SKM-1 (cell line): ENCODE data around the gene DPYSL5.

ENCODE experiments used
- DNase-seq: peaks from one replicate; lab custom pipeline; 2025; ENCODE audit not compliant: unreplicated experiment; lab: John Stamatoyannopoulos, UW

DPYSL5 gene

DNA sequence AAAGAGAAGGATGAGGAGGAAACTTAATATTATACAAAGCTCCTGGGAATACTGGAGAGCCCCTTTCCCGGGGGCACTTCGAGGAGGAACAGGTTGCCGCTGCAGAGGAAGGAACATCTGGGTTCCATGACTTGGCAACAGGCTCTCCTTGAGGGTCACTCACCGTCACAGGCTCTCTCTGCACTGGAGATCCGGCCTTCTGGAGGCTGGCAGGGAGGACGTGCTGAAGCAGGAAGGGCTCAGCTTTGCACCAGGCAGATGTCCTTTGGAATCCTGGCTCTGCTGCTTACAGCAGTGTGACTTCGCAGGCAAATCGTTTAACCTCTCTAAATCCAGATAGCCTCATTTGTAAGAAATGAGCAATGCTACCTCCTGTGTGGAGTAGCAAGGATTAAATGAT is 2.9 kb upstream of the DPYSL5 start:
- DNase-seq, result no peak

DNA sequence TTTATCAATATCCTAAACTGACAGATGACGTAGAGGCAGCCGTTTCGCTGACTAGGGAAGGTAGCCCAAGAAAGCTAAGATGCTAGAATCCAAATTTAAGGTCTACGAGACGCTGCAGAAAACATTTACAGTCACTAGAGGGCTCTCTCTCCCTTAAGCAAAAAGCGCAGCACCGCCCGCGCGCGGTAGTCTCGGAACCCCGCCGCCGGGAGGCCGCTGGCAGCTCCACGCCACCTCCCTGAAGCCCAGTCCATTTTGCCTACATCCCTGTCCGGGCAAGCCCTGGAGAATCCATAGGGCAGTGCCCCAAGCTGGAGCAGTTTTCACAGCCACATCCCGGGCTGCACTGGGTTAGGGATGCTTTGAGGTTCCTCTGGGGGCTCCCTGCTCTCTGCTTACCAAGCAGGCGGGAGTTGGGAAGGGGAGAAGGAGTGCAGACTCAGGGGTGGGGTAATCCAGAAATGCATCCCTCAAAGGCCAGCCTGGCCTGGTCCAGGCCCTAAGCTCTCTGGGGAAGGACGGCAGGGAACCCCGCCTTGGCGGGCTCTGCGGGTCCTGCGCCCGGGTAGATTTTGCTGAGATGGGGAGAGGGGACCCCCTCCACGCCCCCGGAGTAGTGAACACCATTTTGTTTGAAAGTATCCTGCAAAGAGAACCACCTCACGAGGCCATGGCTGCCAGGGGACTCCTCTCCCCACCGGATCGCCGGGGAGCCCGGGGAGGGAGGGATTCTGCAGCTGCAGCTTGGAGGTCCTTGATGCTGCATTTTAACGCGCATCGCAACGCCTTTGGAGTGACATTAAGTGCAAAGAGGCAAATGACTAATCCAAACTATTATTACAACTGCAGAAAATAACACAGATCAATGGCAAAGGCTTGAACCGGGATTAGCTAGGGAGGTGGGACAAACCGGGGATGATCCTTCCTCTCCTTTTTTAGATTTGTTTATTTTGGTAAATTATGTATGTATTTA is 1.3 kb upstream of the DPYSL5 start:
- DNase-seq, result peak; percentile 63

DNA sequence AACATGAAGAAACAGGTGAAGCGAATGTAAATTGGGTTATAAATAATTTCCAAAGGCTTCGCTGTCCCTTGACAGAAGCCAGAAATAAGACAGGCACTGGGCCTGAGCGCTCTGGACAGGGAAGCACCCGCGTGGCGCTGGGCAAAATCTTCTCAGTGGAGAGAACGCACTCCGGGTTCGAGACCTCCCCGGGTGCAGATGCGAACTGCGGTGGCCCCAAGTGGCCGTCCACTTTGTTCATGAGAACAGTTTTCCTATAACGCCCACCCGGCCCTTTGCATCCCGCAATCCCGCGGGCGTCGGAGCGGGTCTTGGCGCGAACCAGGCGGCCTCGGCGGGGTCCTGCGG is 651 bp upstream of the DPYSL5 start:
- no peak for DNase-seq

DNA sequence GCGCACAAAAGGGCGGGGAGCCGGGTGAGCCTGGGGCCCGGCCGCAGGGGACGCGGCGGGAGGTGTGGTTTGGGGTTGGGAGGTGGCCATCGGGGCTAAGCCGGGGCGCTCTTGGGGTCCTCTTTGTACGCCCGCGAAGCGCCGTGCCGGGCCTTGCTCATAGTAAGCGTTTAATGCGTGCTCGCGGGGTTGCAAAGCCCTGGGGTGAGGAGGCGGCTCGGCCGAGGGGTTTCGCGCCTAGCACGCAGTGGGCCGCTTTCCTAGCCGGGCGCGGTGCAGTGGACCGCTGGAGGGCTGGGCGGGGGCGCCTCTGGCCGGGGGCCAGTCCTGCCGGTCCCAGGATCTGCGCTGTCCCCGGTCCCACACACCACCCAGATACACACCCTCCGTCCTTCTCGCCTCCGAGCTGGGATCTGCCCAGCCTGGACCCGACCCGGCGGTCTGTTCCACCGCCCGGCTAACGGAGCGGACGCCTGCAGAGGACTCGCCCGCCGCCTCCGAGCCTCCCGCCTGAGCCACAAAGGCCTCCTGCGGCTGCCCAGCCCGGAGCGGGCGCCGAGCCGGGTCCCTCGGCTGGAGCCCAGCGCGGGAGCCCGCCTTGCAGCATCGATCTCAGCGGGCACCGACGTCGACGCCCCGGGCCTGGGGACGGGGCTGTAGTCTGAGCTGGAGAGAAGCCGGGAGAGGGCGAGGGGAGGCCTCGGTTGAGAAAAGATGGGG is 564 bp downstream of the DPYSL5 start:
- no peak for DNase-seq

DNA sequence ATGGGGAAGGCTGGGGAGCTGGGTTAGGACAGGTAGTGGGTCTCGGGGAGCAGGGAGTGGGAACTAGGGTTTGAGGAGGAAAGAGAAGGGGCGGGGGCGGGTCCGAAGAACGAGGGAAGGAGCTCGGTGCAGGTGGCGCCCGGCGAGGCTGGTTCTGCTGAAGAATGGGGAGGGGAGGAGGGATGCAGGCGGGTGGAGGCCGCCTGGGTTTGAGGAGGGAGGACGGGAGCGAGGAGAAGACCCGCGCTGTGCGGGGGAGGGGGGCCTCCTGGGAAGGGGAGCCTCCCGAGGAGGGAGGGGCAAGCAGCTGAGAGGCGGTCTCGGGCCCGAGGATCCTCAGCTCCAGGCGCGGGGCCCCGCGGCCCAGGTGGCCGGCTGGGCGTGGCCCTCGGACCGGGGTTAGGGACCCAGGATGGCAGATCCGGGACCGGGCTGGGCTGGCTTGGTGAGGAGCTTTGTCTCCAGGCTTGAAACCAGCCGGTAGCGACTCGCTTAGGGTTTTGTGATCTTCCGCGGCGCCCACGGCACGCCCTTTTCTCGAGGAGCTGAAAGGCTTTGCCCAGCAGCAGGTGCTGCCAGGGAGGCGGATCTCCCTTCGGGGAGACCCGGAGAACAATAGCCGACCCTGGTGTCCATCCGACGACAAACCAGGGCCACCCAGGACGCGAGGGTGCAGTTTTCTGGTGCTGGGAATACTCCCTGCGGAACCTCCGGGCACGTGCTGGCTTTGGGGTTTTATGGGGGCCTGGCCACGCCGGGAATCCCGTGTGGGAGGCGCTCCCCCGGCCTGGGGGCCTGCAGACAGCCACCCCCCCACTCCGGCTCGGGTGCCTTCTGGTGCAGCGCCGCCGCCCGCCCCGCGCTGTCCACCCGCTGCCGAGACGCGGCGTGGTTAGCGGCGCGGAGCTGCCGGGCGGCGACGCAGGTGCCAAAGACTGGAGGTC is 1.4 kb downstream of the DPYSL5 start:
- no peak for DNase-seq

DNA sequence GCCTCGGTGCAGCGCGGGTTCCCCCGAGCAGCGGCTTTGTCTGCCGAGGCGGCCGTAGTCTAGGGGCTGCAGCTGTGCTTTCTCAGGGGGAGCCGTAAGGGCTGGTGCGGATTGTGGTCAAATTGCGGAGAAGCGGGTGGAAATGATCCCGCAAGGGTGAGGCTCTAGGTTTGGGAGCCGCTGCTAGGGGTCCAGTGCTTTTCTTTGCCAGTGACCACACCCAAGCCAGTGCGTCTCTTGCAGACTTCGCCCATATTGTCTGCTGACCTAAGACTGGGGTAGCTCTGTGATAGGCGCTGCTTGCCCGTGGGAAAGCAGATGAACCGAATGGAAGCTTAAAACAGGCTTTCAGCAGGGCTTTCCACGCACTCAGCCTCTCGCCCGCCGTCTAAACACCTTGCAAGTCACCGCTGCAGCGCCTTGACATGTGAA is 2.1 kb downstream of the DPYSL5 start:
- DNase-seq, result no peak

DNA sequence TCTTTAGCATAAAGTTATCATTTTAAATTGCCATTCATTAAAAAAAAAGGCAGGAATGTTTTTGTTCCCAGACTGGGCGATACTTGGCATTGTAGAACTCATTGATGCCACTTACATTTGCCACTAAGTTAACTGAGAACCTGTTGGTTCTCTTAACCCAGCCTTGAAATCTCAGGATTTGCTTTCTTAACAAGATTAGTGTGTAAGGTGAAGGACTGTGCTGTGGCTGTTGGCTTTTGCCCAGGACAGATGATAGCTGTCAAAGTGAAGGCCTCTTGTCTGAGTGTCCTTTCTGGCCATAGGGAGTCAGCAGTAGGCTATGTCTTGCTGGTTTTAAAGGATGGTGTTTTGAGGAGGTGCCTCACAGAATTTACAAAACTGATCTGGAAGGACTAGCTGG is 2.6 kb downstream of the DPYSL5 start:
- DNase-seq, result no peak

DNA sequence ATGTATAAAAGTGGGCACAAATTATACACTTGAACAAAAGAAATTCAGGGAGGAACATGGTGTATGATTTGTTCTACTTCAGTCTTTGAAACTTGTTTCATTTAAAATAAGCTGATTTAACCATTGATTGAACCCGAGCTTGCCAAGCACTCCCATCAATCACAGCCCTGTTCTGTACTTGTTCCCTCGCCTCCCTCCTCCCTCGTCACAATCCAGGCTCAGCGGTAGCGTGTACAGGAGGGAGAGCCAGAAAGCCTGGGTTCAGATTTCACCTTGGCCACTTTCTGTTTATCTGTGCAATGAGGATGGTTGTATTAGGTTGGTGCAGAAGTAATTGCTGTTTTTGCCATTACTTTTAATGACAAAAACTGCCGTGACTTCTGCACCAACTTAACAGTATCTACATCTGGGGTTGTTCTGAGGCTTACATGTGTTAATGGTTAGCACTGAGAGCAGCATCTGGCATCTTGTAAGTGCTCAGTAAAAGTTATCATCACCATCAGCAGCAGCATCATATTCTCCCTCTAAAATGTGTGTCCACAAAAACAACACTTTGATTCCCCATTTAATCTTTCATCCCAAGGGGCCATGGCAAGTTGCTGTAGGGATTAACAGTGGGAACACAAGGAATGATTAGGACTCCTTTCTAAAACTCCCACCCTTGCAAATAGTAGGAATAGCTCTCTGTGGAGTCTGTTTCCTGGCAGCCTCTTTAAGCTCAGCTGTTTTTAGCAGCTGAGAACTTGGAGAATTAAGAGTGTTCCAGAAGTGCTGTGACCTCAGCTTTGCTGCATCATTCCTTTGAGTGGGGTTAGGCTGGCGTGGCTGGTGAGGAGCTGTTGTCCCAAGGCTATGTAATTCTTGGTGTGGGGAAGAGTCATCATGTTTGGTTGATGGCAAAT is 4.7 kb downstream of the DPYSL5 start:
- no peak for DNase-seq

DNA sequence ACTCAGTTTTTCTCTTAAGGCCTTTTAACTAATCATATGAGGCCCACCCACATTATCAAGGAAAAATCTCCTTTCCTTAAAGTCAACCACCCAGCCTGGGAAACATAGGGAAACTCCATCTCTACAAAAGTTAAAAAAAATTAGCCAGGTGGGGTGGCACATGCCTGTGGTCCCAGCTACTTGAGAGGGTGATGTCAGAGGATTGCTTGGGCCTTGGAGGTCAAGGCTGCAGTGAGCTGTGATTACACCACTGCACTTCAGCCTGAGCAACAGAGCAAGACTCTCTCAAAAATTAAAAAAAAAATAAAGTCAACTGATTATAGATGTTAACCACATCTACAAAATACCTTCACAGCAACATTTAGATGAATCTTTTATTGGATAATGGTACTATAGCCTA is 5.8 kb downstream of the DPYSL5 start:
- no peak for DNase-seq

DNA sequence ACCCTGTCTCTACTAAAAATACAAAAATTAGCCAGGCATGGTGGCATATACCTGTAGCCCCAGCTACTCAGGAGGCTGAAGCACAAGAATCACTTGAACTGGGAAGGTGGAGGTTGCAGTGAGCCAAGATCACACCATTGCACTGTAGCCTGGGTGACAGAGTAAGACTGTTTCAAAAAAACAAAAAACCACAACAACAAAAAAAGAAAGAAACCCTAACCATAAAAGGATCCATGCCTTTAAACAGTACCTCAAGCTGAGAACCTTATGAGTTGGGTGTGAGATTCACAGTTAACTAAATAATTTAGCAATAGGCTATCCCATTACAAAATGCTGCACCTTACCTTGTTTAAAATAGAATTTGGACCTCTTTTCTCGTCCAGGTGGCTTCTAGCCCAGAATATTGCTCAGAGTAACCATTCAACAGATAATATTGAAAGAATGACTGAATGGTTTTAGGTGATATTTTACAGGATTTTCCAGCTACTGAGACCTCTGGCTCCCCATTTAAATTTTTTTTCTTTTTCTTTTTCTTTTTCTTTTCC is 6.4 kb downstream of the DPYSL5 start:
- DNase-seq, result no peak

DNA sequence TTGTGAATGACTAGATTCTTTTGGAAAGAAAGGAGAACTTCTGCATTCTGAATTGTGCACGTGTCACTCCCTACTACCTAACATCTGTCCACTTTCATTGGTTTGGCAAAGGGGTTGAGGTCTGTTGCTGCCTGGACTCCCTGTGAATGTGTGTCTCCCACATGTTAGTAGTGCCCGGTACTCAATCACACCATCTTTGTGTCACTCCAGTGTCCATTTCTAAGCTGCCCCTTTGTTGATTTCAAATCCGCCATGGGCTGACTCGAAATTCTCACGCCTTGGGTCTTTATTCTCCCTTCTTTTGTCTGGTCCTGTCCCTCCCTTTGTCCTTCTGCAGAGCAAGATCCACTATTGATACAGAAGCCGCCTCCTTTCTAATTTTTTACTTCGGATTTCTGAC is 7.5 kb downstream of the DPYSL5 start:
- DNase-seq, result no peak

DNA sequence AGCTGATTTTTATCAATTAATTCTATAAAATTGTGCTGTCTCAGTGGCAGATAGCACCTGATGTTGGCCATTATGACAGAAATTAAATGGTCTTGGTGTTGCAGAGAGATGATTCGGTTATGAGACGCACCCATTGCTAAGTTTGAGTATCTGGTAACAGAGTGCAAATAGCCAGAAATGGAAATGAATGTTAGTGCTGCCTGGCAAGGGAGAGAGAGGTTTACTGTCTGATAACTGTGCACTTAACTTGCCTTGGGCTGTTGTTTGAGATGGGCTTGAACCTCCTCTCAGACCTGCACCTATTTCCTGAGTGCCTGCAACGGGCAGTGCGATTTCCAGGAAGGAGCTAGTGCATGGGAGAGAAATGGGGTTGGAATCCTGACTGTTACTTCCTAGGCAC is 11.7 kb downstream of the DPYSL5 start:
- no peak for DNase-seq

DNA sequence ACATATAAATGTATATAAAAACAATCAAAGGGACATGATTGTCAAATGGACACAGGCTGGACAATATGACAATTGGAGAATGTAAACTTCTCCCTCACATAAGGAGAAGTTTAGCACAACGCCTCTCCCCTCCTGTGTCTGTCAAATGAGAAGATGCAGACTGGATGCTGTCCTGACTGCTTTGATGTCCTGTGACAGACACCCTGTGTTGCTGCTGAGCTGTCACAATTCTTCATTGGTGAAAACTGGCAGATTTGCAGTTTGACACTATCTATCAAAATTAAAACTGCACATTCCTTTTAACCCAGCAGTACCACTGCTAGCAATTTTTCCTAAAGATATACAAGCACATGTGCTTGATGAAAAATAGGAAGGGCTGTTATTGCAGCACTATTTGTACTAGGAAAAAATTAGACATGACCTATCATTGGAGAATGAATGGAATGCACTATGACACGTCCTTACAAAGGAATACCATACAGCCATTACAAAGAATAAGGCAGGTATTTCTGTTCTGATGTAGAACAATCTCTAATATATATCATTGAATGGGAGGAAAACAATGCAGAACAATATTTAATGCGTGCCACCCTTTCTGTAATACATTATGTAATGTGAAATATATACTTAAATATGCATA is 12.4 kb downstream of the DPYSL5 start:
- DNase-seq, result no peak

DNA sequence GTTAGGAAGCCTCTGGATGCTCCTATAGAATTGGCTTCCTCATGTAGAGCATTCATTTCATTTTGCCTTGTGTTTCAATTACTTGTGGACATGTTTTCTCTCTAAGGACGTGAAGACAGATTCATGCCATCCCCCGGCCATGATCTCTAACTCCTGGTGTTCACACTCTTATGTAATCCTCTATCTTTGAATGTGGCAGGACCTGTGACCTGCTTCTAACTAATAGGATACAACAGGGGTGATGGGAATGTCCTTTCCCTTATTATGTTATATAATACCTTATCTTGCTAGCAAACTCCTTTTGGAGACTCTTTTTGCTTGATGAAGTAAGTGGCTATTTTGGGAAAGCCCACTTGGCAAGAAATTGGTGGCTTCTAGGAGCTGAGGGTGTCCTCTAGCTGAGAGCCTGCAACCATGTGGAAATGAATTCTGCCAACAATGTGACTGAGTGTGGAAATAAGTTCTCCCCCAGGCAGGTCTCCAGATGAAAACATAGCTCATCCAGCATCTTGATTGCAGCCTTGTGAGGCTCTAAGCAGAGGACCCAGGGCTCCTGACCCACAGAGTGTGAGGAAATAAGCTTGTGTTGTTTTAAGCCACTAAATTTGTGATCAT is 13.8 kb downstream of the DPYSL5 start:
- DNase-seq, result no peak

DNA sequence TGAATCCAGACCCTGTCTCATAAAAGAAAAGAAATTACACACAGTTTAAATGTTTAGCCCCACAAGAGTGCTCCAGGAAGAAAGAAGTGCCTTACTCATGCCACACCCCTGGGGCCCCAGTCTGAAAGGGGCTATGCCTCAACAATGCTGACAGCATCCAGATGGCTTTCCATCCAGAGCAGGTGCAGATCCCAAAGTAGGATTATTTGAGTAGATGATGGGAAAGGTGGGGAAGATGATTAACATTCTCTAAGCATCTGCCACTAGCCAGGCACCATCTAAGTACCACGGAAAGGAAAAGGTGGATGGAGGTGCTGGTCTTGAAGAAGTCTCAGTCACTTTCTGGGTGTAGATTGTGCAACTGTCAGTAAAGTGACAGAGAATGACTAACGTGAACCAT is 16.3 kb downstream of the DPYSL5 start:
- DNase-seq, result no peak

DNA sequence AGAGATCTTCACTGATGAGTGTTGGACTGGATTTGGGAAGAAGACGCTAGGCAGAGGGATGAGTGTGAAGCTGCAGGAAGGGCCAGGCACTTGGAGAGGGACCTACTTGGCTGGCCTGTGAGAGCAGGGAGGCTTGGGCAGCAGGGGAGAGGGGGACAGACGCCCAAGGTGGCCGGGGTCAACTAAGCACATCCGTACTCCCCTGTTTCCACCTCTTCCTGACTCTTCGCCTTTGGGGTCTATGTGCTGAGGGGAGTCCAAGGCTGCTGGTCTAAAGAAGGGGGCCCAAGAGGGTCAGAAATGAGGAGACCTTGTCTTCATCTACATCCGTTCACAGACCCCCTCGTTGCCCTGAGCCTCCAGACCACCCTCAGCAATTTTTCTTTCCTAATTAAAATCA is 16.7 kb downstream of the DPYSL5 start:
- DNase-seq, result no peak

DNA sequence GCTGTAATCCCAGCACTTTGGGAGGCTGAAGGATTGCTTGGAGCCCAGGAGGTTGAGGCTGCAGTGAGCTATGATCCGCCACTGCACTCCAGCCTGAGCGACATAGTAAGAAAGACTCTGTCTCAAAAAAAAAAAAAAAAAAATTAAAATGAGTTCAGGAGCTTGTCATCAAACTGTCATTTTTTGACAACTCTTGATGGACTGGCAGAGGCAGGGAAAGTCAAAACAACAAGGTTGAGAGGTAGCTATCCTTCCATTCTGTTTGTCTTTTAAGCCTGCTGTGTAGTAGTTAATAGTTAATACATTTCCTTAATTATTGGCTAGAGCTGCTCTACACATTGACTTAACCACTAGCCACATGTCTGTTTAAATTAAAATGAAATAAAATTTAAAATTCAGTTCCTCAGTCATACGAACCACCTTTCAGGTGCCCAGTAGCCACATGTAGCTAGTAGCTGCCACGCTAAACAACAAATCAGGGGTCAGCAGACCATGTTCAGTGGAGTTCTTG is 22.7 kb downstream of the DPYSL5 start:
- DNase-seq, result no peak

DNA sequence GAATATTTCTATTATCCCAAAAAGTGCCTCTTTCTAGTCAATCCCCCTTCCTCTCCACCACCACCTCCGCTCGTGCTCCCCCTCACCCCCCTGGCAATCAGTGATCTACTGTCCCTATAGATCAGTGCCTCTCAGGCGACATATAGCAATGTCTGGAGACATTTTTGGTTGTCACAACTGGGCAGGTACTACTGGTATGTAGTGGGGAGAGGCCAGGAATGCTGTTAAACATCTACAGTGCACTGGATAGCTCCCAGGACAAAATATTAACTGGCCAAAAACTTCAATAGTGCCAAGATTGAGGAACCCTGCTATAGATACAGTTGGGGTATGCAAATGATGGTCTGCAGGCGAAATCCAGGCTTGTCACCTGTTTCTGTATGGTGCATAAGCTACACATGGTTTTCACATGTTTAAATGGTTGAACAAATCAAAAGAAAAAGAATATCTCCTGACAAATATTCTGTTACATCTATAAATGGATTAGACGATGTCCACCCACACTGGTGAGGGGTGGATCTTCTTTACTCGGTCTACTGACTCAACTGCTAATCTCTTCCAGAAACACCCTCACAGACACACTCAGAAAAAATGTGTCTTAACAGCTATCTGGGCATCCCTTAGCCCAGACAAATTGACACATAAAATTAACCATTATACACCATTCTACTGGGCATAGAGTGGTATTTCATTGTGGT is 25.5 kb downstream of the DPYSL5 start:
- DNase-seq, result no peak
